HG03521 (cell line): ENCODE data around the gene SIGLEC1.

ENCODE experiments used
- ATAC-seq: cut with Tn5 transposase; IDR thresholded peaks from one replicate; pipeline ENCODE4 v1.9.1; 2021; ENCODE audit warnings: mild to moderate bottlenecking, moderate library complexity; ENCODE audit not compliant: unreplicated experiment

SIGLEC1 gene

DNA sequence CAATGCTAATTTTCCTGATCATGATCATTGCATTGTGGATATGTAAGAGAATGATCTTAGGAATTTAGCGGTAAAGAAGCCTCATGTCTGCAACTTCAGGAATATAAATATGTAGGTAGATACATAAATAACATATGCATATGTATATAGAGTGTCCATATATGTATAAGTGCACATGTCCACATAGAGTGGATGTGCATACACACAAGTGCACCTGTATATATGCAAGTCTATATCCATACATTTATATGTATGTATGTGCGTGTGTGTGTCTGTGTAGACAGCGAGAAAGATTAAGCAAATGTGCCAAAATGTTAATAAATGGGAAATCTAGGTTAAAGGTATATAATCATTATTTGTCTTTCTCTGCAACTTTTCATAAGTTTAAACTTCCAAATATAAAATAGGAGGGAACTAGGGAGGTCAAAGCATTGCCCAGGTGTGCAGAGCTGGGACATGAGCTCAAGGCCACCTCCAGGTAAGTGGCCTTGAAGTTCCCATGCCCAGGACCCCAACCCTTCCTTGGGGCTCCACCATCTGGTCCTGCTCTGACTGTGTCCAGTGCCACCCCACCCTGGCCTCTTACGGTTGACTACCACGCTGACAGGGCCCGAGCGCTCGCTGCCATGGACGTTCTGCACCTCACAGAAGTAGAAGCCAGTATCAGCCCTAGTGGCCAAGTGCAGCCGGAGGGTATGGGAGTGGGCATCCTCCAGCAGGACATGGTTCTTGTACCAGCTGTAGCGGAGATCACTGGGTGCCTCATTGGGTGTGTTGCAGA lies 9.6 kb downstream of the SIGLEC1 start:
- ATAC-seq: no peak

DNA sequence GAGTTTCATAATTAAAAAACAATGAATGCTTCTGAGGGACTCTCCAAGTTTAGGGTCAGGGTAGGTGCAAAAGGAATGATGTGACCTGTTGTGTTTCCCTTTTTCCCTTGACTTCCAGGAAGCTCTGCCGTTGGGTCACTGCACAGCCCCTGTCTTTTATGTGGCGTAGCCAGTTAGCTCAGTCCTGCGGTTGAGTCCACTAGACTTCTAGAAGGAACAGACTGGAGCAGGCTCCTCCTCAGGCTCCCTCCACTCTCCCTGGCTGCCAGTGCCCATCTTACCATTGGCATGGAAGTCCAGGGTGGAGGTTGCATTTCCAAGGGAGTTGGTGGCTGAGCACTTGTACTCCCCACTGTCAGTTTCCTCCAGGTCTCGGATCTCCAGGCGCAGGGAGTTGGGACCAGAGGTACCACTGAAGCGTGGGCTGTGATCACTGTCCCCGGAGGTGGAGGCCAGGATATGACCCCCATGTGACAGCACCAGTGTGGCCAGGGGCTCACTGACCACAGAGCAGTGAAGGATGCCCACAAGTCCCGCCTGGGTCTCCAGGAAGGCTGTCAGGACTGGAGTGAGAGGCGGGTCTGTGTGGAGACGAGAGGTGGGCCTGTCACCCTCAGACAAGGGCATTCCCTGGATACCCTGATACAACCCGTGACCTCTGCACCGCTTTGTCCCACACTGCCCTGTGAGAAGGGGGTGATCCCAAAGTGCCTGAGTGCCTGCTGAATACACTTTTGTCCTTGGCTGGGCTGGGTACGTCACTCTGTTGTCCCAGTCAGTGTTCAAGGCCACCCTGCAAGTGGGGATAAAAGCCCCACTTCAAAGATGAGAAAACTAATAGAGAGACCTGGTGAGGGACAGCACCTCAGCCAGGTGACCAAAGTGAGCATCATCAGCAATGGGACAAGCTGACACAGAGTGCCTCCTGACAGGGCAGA lies 11.1 kb downstream of the SIGLEC1 start:
- ATAC-seq: no peak

DNA sequence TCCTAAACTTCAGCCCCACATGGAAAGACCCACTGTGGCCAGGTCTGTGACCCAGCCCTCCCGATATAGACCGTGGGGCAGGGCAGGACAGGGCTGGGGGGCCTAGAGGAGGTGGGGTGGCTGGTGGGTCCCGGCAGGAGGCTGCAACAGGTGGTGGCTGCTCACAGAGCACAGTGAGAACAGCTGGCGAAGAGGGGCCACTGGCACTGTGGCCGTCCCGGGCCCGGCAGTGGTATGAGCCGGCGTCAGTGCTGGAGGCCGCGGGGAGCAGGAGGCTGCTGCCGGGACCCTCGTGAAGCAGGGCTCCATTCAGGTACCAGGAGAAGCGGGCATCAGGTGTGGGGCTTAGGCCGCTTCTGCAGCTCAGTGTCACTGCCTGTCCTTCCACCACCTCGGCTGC lies 13.4 kb downstream of the SIGLEC1 start:
- ATAC-seq: no peak

DNA sequence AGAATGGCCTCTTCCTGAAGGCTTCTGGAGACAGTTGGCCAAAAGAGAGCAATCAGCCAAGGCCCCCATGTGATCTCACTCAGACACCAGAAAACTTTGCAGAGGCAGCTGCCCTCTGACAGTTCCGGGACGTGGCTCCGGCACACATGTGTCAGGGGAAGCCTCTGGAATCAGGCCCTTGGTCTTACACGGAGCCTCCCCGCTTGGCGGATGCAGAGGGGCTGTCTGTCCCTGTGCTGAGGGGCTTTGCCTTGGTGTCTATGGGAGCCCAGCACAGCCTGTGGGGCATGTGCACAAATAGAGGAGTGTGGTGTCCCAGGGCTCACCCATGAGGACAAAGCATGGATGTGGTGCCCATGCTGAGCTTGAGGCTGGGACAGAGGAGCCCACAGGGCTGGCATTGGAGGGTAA lies 13.8 kb downstream of the SIGLEC1 start:
- ATAC-seq: no peak

DNA sequence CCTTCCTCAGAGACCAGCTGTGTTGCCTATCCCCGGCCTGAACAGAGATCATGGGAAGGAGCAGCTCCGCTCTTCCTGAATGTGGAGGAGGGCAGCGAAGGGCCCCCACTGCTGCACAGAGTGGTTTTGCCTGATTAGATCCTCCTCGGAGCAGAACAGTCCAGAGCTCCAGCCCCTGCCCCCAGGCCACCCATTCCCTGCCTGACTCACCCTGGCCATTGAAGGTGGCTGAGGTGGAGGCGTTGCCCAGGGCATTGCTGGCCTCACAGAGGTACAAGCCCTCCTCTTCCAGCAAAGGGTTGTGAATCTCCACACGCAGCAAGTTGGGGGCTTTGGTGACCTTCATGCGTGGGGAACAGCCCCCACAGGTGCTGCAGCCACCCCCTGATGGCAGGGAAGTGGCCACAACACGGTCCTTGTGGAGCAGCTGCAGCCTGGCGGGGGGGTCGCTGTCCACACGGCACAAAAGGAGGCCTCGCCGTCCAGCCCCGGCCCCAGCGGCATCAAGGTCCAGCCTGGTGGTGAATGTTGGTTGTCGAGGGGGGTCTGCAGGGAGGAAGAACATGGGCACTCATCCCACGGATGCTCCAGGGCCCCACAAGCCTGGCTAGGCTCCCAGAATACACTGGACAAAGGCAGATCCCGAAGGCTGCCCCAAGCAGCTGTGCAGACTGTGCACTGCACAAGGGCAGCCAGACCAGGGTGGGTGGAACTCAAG lies 14.7 kb downstream of the SIGLEC1 start:
- ATAC-seq: no peak

DNA sequence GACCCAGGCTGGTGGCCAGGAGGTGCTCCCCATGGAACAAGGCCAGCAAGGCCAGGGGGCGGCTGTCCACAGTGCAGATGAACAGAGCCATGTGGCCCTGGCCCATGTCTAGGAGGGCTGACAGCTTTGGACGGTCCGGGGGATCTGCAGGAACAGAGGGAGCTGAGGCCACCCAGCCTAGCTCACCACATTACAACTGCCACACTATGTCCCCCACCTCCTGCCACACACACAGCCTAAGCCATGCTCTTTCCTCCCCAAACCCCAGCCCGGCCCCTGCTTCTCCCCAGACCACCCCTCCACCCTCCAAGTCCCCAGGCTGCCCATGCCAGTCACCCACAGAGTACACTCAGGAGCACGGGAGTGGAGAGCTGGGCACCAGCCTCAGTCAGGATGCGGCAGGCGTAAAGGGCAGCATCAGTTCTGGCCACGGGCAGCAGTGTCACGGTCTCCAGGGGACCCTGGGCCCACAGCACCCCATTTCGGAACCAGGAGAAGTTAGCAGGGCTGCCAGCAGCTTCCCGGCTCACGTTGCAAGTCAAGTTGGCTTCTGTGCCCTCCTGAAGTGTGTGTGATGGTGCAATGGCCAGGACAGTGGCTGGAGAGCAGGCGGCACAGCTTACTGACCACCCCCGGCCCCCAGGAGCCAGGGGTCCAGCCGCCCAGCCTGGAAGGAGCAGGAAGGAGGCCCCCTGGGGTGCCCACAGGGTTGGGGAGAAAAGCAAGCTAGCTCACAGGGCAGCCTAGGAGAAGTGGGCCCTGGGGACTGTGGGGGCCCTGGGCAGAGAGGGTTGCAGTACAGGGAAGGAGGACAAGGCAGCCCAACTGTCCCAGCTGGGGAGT lies 15.4 kb downstream of the SIGLEC1 start:
- ATAC-seq: no peak

DNA sequence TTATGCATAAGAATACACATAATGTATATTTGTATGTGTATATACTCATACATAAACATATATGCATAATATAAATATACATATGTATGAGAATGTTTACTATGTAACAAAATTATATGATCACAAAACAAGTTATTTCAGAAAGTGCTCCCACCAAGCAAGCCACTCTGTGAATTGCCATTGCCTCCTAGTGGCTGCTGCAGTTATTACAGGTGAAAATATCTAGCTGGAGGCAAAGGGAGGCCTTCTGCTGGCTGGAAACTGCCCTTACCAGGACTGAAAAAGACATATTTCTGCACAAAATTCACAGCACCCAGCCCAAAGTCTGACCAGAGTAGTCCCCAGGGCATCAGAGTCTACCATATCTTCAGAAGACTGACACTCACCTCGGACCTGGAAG lies 16.2 kb downstream of the SIGLEC1 start:
- ATAC-seq: no peak

DNA sequence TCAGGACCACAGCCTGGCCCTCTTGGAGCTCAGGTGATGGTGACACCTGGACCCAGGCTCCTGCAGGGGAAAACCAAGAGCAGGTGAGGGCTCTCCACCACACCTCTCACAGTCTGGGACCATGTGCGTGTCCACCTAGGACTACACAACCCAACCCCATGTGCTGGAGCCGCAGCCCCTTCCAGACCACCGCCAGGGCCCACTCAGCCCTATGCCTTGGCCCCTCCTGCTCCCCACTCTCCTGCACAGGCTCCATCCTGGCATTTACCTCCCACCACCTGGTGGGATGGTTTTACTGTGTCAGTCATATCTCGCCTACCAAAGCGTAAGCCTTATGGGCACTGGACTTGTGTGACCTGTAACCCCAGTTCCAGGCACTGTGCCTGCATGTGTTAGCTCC lies 17.5 kb downstream of the SIGLEC1 start:
- ATAC-seq: no peak

DNA sequence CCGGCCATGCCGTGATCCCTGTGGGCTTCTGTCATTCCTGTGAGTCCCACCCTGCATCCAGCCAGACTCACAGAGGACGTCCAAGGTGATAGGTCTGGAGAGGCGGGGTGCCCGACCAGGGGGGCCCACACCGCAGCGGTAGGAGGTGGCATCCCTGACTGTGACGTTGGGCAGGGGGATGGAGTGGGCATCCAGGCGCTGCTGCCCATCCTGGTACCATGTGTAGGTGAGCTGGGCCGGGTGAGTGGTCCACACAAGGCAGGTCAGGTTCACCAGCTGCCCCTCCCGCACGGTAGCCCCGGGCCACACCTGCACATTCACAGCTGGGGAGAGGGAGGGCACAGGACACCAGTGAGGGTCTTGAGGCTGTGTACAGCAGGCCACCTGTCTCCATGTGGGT lies 19.0 kb downstream of the SIGLEC1 start:
- no peak for ATAC-seq

DNA sequence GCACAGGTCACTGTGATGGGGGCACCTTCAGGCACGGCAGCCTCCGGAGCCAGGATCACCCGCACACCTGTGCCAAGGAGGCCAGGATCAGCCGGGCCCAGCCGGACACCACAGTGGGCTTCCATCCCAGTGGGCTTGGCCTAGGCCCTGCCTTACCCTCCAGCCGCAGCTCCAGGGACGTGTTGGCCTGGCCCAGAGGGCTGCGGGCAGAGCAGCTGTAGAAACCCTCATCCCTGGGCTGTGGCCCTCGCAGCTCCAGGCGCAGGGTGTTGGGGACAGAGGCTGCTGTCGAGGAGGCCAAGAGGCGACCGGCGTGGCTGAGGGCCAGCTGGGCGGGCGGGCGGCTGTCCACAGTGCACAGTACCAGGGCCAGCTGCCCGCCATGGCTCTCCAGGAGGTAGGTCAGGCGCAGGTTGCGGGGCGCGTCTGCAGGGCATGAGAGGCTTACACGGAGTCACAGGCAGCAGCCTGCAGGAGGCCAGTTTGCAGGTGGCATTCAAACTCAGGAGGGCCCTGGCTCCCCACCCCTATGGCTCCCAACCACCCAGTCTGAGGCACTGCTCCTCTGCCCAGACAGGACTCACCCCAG lies 19.6 kb downstream of the SIGLEC1 start:
- no peak for ATAC-seq

DNA sequence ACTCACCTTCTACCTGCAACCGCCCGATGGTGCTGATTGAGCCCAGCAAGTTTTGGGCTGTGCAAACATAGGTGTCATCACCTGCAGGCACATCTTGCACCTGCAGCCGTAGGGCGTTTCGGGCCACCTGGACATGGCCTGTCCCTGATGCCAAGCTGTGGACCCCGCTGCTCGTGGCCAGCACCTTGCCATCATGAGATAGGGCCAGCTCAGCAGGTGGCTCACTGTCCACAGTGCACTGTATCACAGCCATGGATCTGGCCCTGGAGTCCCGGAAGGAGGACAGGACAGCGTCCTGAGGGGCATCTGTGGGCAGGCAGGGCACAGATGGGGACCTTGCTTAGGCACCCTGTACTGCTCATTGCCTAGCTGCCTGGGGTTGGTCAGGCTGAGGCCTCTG lies 20.5 kb downstream of the SIGLEC1 start:
- no peak for ATAC-seq

DNA sequence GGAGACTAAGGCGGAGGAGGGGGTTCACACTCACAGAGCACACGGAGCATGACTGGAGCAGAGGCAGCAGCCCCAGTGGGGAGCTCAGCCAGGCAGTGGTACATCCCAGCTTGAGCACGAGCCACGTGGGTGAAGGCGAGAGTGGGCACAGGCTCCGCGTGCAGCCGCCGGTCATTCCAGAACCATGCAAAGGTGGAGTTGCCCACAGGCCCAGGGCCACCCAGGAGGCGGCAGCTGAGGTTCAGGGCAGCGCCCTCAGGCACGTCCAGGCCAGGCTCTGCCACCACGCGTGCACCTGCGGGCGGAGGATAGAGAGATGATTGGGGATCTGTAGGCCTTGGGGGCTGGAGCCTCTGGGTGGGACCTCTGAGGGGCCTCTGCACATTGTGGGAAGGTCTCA lies 21.1 kb downstream of the SIGLEC1 start:
- no peak for ATAC-seq

DNA sequence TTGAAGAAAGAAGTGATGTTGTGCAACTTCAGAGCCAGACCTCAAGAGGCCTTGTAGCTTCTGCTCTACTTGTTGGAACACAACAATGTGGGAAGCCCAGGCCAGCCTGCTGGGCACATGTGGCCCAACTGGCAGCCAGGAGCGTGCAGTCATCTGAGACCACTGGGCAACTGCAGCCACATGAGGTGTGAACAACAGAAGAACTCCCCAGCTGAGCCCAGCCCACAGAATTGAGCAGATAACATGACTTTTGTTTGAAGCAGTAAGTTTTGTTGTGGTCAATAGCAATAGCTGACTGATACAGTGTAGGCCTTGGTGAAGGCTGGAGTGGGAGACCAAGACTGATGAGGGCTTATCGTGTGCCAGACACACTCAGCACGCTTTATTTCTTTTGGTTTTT lies 22.0 kb downstream of the SIGLEC1 start:
- no peak for ATAC-seq

DNA sequence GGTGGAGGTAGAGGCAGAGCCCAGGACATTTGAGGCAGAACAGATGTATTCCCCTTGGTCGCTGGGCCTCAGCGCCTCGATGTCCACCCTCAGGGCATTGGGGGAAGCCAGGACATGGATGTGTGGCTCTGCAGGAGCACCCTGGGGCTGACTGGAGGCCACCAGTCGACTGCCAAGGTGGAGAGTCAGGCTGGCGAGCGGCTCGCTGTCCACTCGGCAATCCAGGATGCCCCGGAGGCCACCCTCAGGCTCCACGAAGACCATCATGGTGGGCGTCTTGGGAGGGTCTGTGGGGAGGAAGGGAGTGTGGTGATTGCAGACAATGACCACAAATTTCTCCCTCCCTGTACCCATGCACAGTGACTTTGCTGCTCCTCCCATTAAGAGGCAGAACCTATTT lies 22.4 kb downstream of the SIGLEC1 start:
- no peak for ATAC-seq

DNA sequence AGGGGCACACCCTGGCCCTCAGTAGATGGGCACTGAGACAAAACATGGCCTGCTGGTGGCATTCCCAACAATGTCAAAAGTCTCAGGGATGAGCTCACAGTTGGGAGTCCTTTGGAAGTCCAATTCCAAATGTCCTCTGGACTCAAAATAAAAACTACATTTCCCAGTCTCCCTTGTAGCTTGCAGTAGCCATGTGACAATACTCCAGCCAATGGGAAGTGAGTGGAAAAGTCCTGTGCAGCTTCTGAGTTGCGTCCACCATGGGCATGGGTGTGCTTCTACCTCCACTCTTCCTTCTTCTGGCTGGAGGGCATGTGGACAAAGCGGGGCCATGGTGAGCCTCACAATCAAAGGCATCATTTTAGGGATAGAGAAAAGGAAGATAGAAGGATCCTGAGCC lies 24.7 kb downstream of the SIGLEC1 start:
- no peak for ATAC-seq

DNA sequence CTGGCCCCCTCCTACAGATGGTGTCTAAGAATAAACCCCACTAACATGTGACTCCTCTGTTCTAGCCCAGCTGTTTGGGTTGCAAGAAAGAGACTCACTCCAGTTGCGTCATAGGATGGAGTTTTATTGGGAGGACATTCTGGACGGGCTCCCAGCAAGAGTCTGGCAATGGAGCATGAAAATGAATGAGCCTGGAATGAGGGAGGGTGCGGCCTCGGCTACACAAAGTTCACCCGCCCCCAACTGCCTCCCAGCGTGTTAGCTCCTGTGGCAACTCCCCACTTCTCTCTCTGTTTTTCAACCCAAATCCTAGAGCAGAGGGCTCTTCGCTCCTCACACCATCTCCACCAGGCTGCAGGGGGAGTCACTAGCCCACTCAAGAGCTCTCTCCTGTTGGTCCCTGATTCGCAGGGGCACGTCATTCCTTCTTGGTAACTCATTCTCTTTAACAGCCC lies 25.5 kb downstream of the SIGLEC1 start:
- ATAC-seq: no peak

DNA sequence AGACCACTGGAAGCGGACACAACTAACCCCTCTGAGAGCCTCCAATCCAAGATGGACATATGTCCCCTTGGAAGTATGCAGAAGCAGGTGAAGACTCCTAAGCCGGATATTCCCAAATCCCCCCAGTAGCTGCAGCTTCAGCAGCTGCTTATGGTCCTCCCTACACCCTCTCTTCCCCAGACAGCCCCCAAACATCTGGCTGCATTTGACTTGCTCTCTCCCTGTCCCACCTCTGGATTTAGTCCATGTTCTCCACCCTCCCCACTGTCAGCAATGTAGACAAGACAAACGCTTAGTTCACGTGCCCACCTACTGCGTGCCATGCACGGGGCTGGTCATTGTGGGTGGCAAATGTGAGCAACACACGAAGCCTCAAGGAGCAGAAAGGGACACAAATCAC lies 26.0 kb downstream of the SIGLEC1 start:
- no peak for ATAC-seq

DNA sequence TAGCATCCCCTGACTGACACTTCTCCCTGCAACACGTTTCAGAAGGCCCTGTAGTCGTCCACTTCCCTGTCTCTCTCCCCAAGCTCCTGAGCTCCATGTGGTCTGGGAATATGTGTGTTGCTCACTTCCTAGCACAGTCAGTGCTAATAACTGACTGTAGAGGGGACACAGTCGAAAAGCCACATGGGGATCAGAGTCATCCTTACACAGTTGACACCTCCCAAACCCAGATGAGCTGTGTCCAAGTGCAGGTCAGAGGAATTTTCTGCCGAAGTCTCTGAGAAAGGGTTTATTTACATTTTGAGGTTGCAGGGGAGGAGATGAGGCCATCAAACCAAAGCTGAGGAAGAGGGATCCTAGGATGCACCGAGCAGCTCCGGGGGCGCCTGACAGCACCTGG lies 27.1 kb downstream of the SIGLEC1 start:
- ATAC-seq: no peak

DNA sequence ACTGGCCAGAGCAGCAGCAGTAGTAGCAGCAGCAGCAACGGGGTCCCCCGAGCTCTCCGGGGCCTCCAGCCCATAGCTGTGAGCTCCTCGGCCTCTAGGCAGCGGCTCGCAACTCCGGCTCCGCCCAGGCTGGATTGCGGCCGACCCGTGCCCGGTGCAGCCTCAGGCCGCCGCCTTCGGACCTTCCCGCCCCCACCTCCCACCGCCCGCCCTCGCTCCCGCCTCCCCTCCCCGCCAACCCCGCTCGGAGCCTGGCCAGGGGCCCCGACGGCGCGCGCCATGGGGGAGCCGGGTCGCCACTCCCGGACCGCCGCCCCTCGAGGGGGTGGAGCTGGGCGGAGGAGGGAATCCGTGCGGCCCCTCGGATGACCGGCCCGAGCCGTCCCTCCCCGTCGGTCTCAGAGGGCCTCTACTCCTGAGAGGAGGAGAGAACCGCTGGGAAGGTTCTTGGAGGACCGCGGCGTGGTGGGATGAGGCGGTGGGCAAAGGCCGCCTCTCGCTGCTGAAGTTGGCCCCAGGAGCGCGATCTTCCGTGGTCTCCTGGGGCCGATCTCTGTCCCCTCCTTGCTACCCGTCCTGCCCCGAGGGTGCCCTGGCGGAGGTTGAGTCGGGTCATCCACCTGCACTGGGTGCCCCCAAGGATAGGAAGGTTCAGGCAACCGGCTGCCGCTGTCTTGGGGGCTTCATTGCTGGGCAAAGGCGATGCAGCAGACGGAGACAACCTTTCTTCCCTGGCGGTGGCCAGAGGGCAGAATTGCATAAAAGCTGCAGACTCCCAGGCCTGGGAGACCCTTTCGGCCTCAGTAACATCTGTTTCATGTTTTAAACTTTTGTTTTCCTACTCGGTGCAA lies 30.2 kb downstream of the SIGLEC1 start, which contains the start of gene ADAM33:
Gene ADAM33, minus strand, starts transcription at position 80 of the 851 bp plus-strand sequence. Its CDS starts 6 bp downstream, at position 74.
- ATAC-seq: no peak
